Ishikawa (cell line): ENCODE results near the gene LETM1.

Experiments
- CEBPB ChIP-seq: IDR thresholded peaks from 2 replicates; pipeline ENCODE4 v1.6.1; 2012
- CREB1 ChIP-seq: IDR thresholded peaks from 2 replicates; pipeline ENCODE4 v1.6.1; 2012; ENCODE audit warnings: low read depth
- EGR1 ChIP-seq: IDR thresholded peaks from 2 replicates; pipeline ENCODE4 v1.6.1; 2012
- EP300 ChIP-seq: IDR thresholded peaks from 2 replicates; pipeline ENCODE4 v1.6.1; 2012; ENCODE audit warnings: borderline replicate concordance
- FOXM1 ChIP-seq: IDR thresholded peaks from 2 replicates; pipeline ENCODE4 v1.6.1; 2012; ENCODE audit warnings: low read depth, borderline replicate concordance
- NFIC ChIP-seq: IDR thresholded peaks from 2 replicates; pipeline ENCODE4 v1.6.1; 2012
- RAD21 ChIP-seq: IDR thresholded peaks from 2 replicates; pipeline ENCODE4 v1.6.1; 2012; ENCODE audit warnings: low read depth
- TAF1 ChIP-seq: IDR thresholded peaks from 2 replicates; pipeline ENCODE4 v1.6.1; 2012; ENCODE audit warnings: low read depth, mild to moderate bottlenecking
- TCF12 ChIP-seq: IDR thresholded peaks from 2 replicates; pipeline ENCODE4 v1.6.1; 2012; ENCODE audit warnings: low read depth
- TEAD4 ChIP-seq: IDR thresholded peaks from 2 replicates; pipeline ENCODE4 v1.6.1; 2012
- YY1 ChIP-seq: IDR thresholded peaks from 2 replicates; pipeline ENCODE4 v1.6.1; 2012; ENCODE audit warnings: low read depth
- ZBTB7A ChIP-seq: IDR thresholded peaks from 2 replicates; pipeline ENCODE4 v1.6.1; 2012; ENCODE audit warnings: low read depth
- TF ChIP-seq, protein P1 (sequence below): IDR thresholded peaks from 2 replicates; pipeline ENCODE4 v1.6.1; 2012
- TF ChIP-seq, protein P2 (sequence below): IDR thresholded peaks from 2 replicates; pipeline ENCODE4 v1.6.1; 2012
- TF ChIP-seq, protein P3 (sequence below): IDR thresholded peaks from 2 replicates; pipeline ENCODE4 v1.6.1; 2012; ENCODE audit warnings: low read depth, mild to moderate bottlenecking

The LETM1 gene

DNA sequence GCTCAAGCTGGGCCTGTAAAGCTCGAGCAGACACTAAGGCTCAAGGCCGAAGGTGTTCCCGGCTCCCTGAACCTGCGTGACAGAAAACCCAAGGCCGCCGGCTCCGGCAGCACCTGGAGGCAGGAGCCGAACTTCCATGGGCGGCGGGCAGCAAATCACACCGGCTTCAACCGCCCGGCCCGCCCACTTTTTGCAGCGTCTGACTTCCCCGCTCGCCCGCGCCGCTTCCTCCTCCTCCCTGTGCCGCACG, 14.3 kb upstream of the LETM1 start:
- TF ChIP-seq TCF12 (no peak), EGR1 (no peak), YY1 (no peak), RAD21 (no peak), NFIC (no peak), CEBPB (no peak), EP300 (no peak), TAF1 (no peak), FOXM1 (no peak), ZBTB7A (no peak), TEAD4 (no peak), CREB1 (no peak)
- TF ChIP-seq, protein P1, sequence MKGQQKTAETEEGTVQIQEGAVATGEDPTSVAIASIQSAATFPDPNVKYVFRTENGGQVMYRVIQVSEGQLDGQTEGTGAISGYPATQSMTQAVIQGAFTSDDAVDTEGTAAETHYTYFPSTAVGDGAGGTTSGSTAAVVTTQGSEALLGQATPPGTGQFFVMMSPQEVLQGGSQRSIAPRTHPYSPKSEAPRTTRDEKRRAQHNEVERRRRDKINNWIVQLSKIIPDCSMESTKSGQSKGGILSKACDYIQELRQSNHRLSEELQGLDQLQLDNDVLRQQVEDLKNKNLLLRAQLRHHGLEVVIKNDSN = no peak
- TF ChIP-seq, protein P2, sequence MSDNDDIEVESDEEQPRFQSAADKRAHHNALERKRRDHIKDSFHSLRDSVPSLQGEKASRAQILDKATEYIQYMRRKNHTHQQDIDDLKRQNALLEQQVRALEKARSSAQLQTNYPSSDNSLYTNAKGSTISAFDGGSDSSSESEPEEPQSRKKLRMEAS = no peak
- TF ChIP-seq, protein P3, sequence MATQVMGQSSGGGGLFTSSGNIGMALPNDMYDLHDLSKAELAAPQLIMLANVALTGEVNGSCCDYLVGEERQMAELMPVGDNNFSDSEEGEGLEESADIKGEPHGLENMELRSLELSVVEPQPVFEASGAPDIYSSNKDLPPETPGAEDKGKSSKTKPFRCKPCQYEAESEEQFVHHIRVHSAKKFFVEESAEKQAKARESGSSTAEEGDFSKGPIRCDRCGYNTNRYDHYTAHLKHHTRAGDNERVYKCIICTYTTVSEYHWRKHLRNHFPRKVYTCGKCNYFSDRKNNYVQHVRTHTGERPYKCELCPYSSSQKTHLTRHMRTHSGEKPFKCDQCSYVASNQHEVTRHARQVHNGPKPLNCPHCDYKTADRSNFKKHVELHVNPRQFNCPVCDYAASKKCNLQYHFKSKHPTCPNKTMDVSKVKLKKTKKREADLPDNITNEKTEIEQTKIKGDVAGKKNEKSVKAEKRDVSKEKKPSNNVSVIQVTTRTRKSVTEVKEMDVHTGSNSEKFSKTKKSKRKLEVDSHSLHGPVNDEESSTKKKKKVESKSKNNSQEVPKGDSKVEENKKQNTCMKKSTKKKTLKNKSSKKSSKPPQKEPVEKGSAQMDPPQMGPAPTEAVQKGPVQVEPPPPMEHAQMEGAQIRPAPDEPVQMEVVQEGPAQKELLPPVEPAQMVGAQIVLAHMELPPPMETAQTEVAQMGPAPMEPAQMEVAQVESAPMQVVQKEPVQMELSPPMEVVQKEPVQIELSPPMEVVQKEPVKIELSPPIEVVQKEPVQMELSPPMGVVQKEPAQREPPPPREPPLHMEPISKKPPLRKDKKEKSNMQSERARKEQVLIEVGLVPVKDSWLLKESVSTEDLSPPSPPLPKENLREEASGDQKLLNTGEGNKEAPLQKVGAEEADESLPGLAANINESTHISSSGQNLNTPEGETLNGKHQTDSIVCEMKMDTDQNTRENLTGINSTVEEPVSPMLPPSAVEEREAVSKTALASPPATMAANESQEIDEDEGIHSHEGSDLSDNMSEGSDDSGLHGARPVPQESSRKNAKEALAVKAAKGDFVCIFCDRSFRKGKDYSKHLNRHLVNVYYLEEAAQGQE = no peak

DNA sequence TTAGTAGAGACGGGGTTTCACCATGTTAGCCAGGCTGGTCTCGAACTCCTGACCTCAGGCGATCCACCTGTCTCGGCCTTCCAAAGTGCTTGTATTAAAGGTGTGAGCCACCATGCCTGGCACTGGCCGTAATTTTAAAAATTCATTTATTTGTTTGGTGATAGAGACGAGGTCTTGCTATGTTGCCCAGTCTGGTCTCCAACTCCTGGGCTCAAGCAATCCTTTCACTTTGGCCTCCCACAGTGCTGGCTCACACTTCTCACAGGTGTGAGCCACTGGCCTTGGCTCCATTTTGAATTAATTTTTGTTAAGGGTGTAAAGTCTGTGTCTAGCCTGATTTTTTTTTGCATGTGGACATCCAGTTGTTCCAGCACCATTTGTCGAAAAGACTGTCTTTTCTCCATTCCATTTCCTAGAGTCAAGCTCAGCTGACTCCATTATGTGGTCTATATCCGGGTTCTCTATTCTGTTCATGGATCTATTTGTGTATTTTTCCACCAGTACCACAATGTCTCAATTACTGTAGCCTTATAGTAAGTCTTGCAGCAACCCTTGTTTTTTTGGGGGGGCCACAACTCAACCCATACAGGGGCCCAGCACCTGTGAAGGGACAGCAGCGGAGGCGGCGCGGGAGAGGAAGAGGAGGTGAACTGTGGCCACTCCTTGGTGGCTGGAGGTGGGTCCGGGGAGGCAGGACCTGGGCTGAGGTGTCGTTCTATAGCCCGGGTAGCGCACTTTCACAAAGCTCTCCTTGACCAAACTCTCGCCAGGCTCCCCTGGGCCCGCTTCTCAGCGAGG, 13.8 kb upstream of the LETM1 start:
- no peak for TF ChIP-seq ZBTB7A
- TF ChIP-seq EP300 = no peak

DNA sequence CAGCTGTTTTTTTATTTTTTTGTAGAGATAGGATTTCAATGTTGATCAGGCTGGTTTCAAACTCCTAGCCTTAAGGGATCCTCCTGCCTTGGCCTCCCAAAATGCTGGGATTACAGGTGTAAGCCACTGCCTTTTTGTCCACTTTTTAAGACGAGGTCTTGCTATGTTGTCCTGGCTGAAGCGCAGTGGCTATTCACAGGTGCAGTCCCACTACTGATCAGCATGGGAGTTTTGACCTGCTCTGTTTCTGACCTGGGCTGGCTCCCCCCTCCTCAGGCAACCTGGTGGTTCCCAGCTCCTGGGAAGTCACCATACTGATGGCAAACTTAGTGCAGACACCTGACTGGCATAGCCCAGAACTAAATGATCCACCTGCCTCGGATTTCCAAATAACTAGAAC, 13.0 kb upstream of the LETM1 start:
- TF ChIP-seq FOXM1 = no peak
- no peak for TF ChIP-seq TCF12
- TF ChIP-seq, protein P2 = no peak
- no peak for TF ChIP-seq CREB1
- no peak for TF ChIP-seq ZBTB7A

DNA sequence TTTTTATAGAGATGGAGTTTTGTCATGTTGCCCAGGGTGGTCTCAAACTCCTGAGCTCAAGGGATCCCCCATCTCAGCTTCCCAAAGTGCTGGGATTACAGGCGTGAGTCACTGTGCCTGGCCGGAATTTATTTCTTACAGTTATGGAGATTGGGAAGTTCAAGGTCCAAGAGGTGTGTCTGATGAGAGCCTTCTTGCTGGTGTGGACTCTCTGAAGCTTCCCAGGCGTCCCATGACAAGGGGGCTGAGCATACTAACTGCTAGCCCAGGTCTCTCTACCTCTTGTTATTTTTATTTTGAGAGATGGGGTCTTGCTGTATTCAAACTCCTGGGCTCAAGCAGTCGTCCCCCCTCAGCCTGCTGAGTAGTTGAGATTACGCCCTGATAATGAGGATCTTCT, 12.3 kb upstream of the LETM1 start:
- TF ChIP-seq TEAD4 (no peak), RAD21 (no peak)

DNA sequence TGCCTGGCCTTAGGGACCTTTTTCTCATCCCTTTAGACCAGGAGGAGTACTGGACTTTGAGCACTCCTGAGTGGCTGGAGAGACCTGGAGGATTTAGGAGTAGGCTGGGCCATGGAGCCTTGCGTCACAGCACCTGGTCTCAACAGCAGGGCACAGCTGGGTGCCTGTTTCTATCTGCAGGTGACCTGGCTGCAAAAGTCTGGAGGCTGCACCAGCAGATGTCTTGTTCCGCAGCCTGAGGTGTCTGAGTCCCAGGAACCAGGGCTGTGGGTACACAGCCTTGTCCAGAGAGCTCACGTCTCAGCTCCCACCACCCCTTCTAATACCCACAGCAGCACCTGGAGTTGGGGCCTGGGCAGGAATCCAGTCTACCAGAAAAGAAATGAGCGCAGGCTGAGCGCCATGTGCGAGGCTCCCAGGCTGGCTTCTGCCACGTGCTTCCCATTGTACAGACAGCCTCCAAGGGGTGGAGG, 10.3 kb upstream of the LETM1 start:
- TF ChIP-seq ZBTB7A = no peak
- TF ChIP-seq, protein P2 = peak; percentile 33

DNA sequence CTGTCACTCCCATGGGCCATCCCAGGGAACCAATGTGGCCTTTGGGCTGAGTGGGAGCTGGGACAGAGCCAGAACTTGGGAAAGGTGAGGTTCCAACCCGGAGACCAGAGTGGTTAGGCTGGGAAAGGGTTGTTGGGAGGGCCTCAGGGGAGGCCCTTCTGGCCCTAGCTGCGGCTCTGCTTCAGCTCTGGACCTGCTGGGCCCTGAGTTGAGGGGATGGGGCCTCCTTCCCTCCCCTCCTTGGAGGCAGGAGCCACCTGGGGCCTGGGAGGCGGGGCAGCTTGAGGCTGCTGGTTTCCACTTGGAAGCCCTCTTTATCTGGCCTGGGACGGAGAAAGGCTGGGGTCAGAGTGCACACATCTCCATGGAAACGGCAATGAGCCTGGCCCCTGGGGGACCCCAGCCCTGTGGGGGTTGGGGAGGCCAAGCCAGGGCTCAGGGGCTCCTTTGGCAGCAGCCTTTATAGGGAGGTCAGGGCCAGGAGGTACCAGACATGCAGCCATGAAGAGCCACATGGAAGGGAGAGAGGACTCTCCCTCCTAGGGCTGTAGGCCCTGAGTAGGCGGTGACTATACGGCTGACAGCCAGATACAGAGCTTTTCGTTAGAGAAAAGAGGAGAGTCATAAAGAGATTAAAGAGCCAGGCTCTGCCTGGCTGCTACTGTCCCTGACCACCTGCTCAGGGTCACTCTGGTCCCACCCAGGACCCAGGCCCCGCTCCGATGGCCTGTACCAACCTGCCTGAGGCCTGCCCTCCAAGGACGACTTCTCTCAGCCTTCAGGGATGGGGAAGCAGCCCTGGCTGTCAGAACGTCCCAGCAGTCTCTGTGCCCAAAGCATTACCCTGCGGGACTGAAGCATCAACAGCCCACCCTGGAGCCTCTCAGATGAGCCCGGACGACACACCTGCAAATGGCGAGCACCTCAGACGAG, 8.4 kb upstream of the LETM1 start:
- no peak for TF ChIP-seq TEAD4
- TF ChIP-seq ZBTB7A = no peak

DNA sequence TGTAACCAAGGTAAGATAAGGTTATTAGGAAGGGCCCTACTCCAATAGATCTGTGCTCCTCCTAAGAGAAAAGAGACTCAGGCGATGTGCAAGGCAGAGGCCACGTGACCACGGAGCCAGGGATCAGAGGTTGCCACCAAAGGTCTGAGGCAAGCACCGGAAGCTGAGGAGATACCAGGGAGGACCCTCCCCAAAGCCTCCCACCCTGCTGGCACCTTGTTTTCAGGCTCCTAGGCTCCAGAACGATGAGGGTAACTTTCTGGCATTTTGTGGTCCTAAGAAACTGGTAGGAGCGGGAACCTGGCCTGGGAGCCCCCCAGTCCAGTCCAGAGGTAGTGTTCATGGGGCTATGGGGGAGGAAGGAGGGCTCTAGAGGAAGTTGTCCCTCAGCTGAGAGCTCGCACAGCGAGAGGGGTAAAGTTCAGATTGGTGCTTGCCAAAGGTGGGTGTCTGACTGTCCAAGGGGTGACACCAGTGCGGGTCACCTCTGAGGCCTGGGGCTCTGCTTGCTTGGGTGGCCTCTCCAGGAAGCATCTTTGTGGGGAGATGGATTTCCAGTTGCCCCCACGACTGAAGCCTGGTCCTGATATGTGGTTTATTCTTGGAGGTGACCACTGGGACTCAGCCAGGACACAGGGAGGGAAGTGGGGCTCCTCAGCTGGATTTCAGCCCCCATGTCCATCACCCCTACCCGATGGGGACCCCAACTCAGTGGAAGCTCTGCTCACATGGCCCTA, 7.5 kb upstream of the LETM1 start:
- TF ChIP-seq EGR1 (no peak), TEAD4 (no peak), NFIC (no peak), TAF1 (no peak), FOXM1 (no peak)
- TF ChIP-seq, protein P2 = no peak

DNA sequence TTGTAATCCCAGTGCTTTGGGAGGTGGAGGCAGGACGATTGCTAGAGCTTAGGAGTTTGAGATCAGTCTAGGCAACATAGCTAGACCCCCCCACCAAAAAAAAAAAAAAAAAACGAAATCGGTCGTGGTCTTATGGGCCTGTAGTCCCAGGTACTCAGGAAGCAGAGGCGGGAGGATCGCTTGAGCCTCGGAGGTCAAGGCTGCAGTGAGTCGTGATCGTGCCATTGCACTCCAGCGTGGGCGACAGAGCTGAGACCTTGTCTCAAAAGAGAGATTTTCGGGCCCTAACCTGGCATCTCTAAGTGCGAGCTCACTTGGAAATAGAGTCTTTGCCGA, 7.0 kb upstream of the LETM1 start:
- no peak for TF ChIP-seq EGR1
- TF ChIP-seq ZBTB7A = no peak
- TF ChIP-seq CREB1 = no peak
- no peak for TF ChIP-seq TCF12
- TF ChIP-seq, protein P3 = no peak
- no peak for TF ChIP-seq RAD21
